ENCODE results near the gene MICAL3. TPM values are rescaled to one million over a fixed set of nuclear protein-coding genes. Genes with fewer than 3 reads are reported as not detected.
A peak's percentile ranks its signal among the peaks of the same experiment; 100 is the strongest.

MICAL3 gene
- total RNA-seq, 4 donors from 2014 or later, result 84.2 to 290 (median 151) TPM

GRCh38 chr22:18058371-18059093 lies 34.2 kb upstream of the MICAL3 start:
- Histone ChIP-seq H3K27ac (peak overlapping the region; percentile 66 to 85 (median 83)), H3K4me1 (peaks cover 27 to 61% (median 31%) of the 10 kb centered on the region in 4 donors), H3K9me3 (no peaks in the 10 kb centered on the region), H3K36me3 (no peaks in the 10 kb centered on the region), H3K27me3 (no peaks in the 10 kb centered on the region), H3K4me3 (no peak overlapping the region)
- DNase-seq, result no peak
- in situ Hi-C loops (cut with MboI; ENCODE audit: low pct_ligation_motif_present in 1 of 4, low pct_unique_long_range_greater_than_20kb in 1 of 4, low sequenced_read_pairs in 3 of 4), result no loop called here
- intact Hi-C loops (cut with DNase I; ENCODE audit: low total_unique reads), result no loop called here
- TF ChIP-seq EP300 (IDR thresholded peaks at IDR 0.05; ENCODE audit: low read depth), result no peak
- TF ChIP-seq, protein P1, sequence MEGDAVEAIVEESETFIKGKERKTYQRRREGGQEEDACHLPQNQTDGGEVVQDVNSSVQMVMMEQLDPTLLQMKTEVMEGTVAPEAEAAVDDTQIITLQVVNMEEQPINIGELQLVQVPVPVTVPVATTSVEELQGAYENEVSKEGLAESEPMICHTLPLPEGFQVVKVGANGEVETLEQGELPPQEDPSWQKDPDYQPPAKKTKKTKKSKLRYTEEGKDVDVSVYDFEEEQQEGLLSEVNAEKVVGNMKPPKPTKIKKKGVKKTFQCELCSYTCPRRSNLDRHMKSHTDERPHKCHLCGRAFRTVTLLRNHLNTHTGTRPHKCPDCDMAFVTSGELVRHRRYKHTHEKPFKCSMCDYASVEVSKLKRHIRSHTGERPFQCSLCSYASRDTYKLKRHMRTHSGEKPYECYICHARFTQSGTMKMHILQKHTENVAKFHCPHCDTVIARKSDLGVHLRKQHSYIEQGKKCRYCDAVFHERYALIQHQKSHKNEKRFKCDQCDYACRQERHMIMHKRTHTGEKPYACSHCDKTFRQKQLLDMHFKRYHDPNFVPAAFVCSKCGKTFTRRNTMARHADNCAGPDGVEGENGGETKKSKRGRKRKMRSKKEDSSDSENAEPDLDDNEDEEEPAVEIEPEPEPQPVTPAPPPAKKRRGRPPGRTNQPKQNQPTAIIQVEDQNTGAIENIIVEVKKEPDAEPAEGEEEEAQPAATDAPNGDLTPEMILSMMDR (IDR thresholded peaks at IDR 0.05), result no peak
- TF ChIP-seq POLR2AphosphoS5 (IDR thresholded peaks at IDR 0.05), result no peak
- TF ChIP-seq POLR2A (IDR thresholded peaks at IDR 0.05), result no peak
- 96 to 100% methylated on average over 4 to 7 of the region's 7 CpGs for WGBS, 2 donors (ENCODE audit: low coverage in 1 of 2)

DNA sequence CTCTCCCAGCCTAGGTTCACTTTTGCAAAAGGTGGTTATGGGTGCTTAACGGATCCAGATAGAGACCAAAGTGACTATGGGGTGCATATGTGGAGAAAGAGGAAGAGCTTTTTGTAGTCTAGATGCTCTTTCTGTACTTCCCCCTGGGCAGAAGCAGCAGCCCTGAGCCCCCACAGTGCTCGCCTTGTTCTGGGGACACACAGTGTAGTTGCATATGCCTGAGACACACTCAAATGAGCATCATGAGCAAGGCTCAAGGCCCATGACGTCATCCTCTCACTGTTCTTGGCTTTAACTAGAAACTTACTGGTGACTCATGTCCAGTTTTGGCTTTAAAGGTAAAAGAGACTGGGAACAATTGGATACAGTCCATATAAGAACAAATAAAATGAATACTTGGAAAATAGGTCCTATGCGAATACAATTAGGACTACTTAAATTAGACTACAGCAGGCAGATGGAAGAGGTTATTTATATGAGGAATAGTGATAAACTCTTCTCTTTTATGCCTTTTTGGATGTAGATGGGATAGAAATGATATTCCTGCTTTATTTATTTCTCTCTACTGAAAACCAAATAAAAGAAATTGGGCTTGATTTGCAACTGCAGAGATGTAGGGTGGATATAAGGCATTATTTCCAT lies 33.3 kb upstream of the MICAL3 start:
- WGBS, 2 donors (ENCODE audit: low coverage in 1 of 2), result 66 to 90% methylated on average over 1 to 4 of the region's 4 CpGs
- in situ Hi-C loops (cut with MboI; ENCODE audit: low pct_ligation_motif_present in 1 of 4, low pct_unique_long_range_greater_than_20kb in 1 of 4, low sequenced_read_pairs in 3 of 4), result no loop called here

DNA sequence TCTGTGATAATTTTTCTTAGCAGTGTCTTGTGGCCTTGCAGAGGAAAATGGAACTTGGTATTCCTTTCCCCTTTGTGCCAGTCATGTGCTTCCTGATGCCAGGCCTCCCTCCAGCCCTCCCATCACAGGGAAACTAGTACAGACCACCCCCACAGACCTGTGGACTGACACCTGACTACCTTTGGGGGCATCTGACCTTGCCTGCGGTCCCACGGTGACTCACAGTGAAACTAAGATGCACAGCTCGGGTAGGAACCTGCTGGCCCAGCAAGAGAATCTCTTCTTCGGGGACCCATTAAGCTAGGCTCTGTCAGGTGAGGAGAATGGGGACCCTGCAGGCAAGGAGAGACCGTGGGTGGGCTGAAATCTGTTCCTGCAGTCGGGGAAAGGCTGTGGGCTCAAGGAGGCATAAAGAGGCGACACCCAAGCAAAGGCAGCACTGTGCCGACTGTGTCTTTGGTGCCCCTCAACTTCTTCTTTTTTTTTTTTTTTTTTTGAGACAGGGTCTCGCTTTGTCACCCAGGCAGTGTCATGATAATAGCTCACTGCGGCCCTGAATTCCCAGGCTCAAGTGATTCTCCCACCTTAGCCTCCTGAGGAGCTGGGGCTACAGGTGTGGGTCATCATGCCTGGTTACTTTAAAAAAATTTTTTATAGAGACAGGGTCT lies 32.6 kb upstream of the MICAL3 start:
- Histone ChIP-seq H3K27ac (peak overlapping the region; percentile 66 to 85 (median 83)), H3K9me3 (no peaks in the 10 kb centered on the region), H3K4me1 (peaks cover 27 to 50% (median 31%) of the 10 kb centered on the region in 4 donors), H3K4me3 (no peak overlapping the region), H3K36me3 (no peaks in the 10 kb centered on the region), H3K27me3 (no peaks in the 10 kb centered on the region)
- intact Hi-C loops (cut with DNase I; ENCODE audit: low total_unique reads), result no loop called here
- in situ Hi-C loops (cut with MboI; ENCODE audit: low pct_ligation_motif_present in 1 of 4, low pct_unique_long_range_greater_than_20kb in 1 of 4, low sequenced_read_pairs in 3 of 4), result no loop called here
- 76 to 86% methylated on average over 6 to 10 of the region's 10 CpGs for WGBS, 2 donors (ENCODE audit: low coverage in 1 of 2)
- DNase-seq, result peak; percentile 50
- no peak for TF ChIP-seq POLR2AphosphoS5 (IDR thresholded peaks at IDR 0.05)
- TF ChIP-seq EP300 (IDR thresholded peaks at IDR 0.05; ENCODE audit: low read depth), result no peak

More for the DNA sequence above, 33.3 kb upstream of the MICAL3 start:
- H3K4me1 ChIP-seq, result peaks cover 27 to 57% (median 31%) of the 10 kb centered on the region in 4 donors
- TF ChIP-seq, protein P1 (IDR thresholded peaks at IDR 0.05), result no peak
- no peak for TF ChIP-seq POLR2A (IDR thresholded peaks at IDR 0.05)
- peak; percentile 59 to 77 (median 69) for TF ChIP-seq POLR2AphosphoS5 (IDR thresholded peaks at IDR 0.05)
- peak overlapping the region; percentile 66 to 85 (median 83) for H3K27ac ChIP-seq
- H3K36me3 ChIP-seq, result no peaks in the 10 kb centered on the region
- no peak overlapping the region for H3K4me3 ChIP-seq
- DNase-seq, result peak; percentile 74
- intact Hi-C loops (cut with DNase I; ENCODE audit: low total_unique reads), result no loop called here
- H3K9me3 ChIP-seq, result no peaks in the 10 kb centered on the region
- H3K27me3 ChIP-seq, result no peaks in the 10 kb centered on the region

- Histone ChIP-seq H3K36me3 (no peaks in the 10 kb centered on the region), H3K4me3 (no peak overlapping the region), H3K4me1 (peaks cover 21 to 43% (median 27%) of the 10 kb centered on the region in 4 donors), H3K9me3 (no peaks in the 10 kb centered on the region), H3K27me3 (no peaks in the 10 kb centered on the region), H3K27ac (peak overlapping the region; percentile 66 to 85 (median 83))
- WGBS, 2 donors (ENCODE audit: low coverage in 1 of 2), result 60 to 67% methylated on average over 1 to 4 of the region's 4 CpGs
- peak; percentile 57 for DNase-seq
- no peak for TF ChIP-seq EP300 (IDR thresholded peaks at IDR 0.05; ENCODE audit: low read depth)
- TF ChIP-seq, protein P1 (IDR thresholded peaks at IDR 0.05), result no peak
- no peak for TF ChIP-seq POLR2A (IDR thresholded peaks at IDR 0.05)
- peak in 1 of 3 donors; percentile 10 for TF ChIP-seq POLR2AphosphoS5 (IDR thresholded peaks at IDR 0.05)
- in situ Hi-C loops (cut with MboI; ENCODE audit: low pct_ligation_motif_present in 1 of 4, low pct_unique_long_range_greater_than_20kb in 1 of 4, low sequenced_read_pairs in 3 of 4) (no loop called here), intact Hi-C loops (cut with DNase I; ENCODE audit: low total_unique reads) (no loop called here)
Measured at GRCh38 chr22:18056161-18056666, 31.9 kb upstream of the MICAL3 start.
